HG03520 (cell line): ENCODE measurements around the gene SKAP1.
"Not testable (repeated sequence)": the region's sequence is repeated elsewhere in the genome, so short reads cannot be mapped to it uniquely, and the experiment has no call there.

Experiments used
- ATAC-seq: cut with Tn5 transposase; IDR thresholded peaks from one replicate; pipeline ENCODE4 v1.9.1; 2021; ENCODE audit warnings: mild to moderate bottlenecking, moderate library complexity; ENCODE audit not compliant: unreplicated experiment

Gene SKAP1

GRCh38 chr17:48247603-48248002 is 182.4 kb downstream of the SKAP1 start:
- ATAC-seq: no peak

GRCh38 chr17:48247038-48247437 is 183.0 kb downstream of the SKAP1 start:
- ATAC-seq: no peak

- ATAC-seq: no peak
Measured at GRCh38 chr17:48246612-48247011, 183.4 kb downstream of the SKAP1 start.

- not testable (repeated sequence) for ATAC-seq
Measured at GRCh38 chr17:48245465-48246033, 184.5 kb downstream of the SKAP1 start.

GRCh38 chr17:48244814-48245213 is 185.2 kb downstream of the SKAP1 start:
- no peak for ATAC-seq

GRCh38 chr17:48244121-48244711 is 185.8 kb downstream of the SKAP1 start:
- ATAC-seq: no peak

GRCh38 chr17:48241770-48242497 is 188.1 kb downstream of the SKAP1 start:
- ATAC-seq: no peak

GRCh38 chr17:48241131-48241591 is 188.9 kb downstream of the SKAP1 start:
- peak; percentile 69 for ATAC-seq

GRCh38 chr17:48240562-48241130 is 189.4 kb downstream of the SKAP1 start:
- ATAC-seq: no peak

GRCh38 chr17:48240122-48240521 is 189.9 kb downstream of the SKAP1 start:
- ATAC-seq: no peak

- ATAC-seq: no peak
Measured at GRCh38 chr17:48239603-48239995, 190.4 kb downstream of the SKAP1 start.

GRCh38 chr17:48238933-48239602 is 190.9 kb downstream of the SKAP1 start:
- no peak for ATAC-seq

GRCh38 chr17:48237456-48237855 is 192.6 kb downstream of the SKAP1 start:
- no peak for ATAC-seq

GRCh38 chr17:48236681-48237134 is 193.3 kb downstream of the SKAP1 start:
- no peak for ATAC-seq

GRCh38 chr17:48234922-48235321 is 195.1 kb downstream of the SKAP1 start:
- ATAC-seq: no peak

- no peak for ATAC-seq
Measured at GRCh38 chr17:48231995-48232959, 197.7 kb downstream of the SKAP1 start.

GRCh38 chr17:48229936-48230335 is 200.1 kb downstream of the SKAP1 start:
- ATAC-seq: no peak

- ATAC-seq: no peak
Measured at GRCh38 chr17:48228720-48229119, 201.3 kb downstream of the SKAP1 start.

GRCh38 chr17:48225725-48226567 is 204.1 kb downstream of the SKAP1 start:
- ATAC-seq: no peak
